ENCODE data around the gene AFTPH. TPM values are rescaled to one million over a fixed set of nuclear protein-coding genes. Genes with fewer than 3 reads are reported as not detected.

Gene AFTPH
- total RNA-seq, result 10 to 100 TPM; 28.9 to 39.6 (median 39.5) TPM
- 105 TPM for total RNA-seq (2013)

- Mint-ChIP-seq H3K9me3 (no peaks in the 10 kb centered on the region), H3K27me3 (ENCODE audit: low read depth in 2 of 2) (no peaks in the 10 kb centered on the region), H3K27ac (peak within 1 kb of the TSS; percentile 96 to 98), H3K4me1 (peaks cover 28 to 42% of the 10 kb centered on the region in 2 donors), H3K36me3 (no peaks in the 10 kb centered on the region), H3K4me3 (peak within 1 kb of the TSS; percentile 98)
- no peaks in the 10 kb centered on the region for H3K27me3 ChIP-seq (ENCODE audit: control insufficient read depth, insufficient read depth, low read length)
- H3K4me3 ChIP-seq (ENCODE audit: low read length), result peak within 1 kb of the TSS; percentile 74
- H3K27ac ChIP-seq (ENCODE audit: low read length), result peak within 1 kb of the TSS; percentile 86
- intact Hi-C loops (cut with micrococcal nuclease), result loop anchor here (1.0 to 10.0 kb wide), 8 partner anchors 83 to 608 kb away; partner anchors contain the start of gene RAB1A
- ATAC-seq, result peak; percentile 90 to 99 (median 95)
- peak; percentile 98 to 100 for DNase-seq
- no peaks in the 10 kb centered on the region for H3K36me3 ChIP-seq (ENCODE audit: control insufficient read depth, insufficient read depth, low read length)
- WGBS (ENCODE audit: insufficient coverage), result 0% methylated on average over 65 of the region's 67 CpGs
- TF ChIP-seq CTCF (IDR thresholded peaks at IDR 0.05), result no peak
- H3K4me1 ChIP-seq (ENCODE audit: control insufficient read depth, insufficient read depth, low read length), result peaks cover 11% of the 10 kb centered on the region
- H3K9me3 ChIP-seq (ENCODE audit: control insufficient read depth, insufficient read depth, low read length), result no peaks in the 10 kb centered on the region
Measured at GRCh38 chr2:64523666-64524603, at the start of gene AFTPH. AFTPH (plus strand) TSS chr2:64524328; CDS start chr2:64551475, 27,147 bp downstream.

DNA sequence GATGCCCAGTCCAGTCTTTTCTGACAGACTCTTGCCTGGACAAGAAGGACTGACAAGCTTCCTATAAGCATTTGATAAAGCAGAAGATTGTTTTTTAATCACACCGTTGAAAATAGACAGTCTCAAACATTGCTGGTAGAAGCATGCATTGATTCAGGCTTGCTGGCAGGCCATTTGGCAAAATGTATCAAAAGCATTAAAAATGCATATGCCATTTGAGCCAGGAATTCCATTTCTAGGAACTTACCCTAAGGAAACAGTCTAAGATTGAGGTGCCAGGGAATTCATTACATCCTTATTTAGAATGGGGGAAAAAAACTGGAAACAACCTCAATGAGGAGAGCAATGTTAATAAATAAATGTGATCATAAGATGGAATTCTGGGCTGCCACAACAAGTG, 49.5 kb upstream of the AFTPH start:
- H3K4me3 ChIP-seq (ENCODE audit: low read length), result no peak overlapping the region
- H3K4me1 ChIP-seq (ENCODE audit: control insufficient read depth, insufficient read depth, low read length), result peaks cover 6% of the 10 kb centered on the region
- ATAC-seq (no peak), DNase-seq (no peak)
- H3K27ac Mint-ChIP-seq, result no peak overlapping the region
- no peaks in the 10 kb centered on the region for H3K36me3 ChIP-seq (ENCODE audit: control insufficient read depth, insufficient read depth, low read length)
- no peaks in the 10 kb centered on the region for H3K36me3 Mint-ChIP-seq
- no peaks in the 10 kb centered on the region for H3K9me3 Mint-ChIP-seq
- H3K27me3 Mint-ChIP-seq (ENCODE audit: low read depth in 2 of 2), result peaks cover 0 to 4% of the 10 kb centered on the region in 2 donors
- H3K4me1 Mint-ChIP-seq, result peaks cover 0 to 7% of the 10 kb centered on the region in 2 donors
- 17% methylated on average over 1 of the region's 1 CpG for WGBS (ENCODE audit: insufficient coverage)
- no peak overlapping the region for H3K27ac ChIP-seq (ENCODE audit: low read length)
- no peak overlapping the region for H3K4me3 Mint-ChIP-seq
- no peaks in the 10 kb centered on the region for H3K27me3 ChIP-seq (ENCODE audit: control insufficient read depth, insufficient read depth, low read length)
- intact Hi-C loops (cut with micrococcal nuclease), result no loop called here
- no peak for TF ChIP-seq CTCF (IDR thresholded peaks at IDR 0.05)
- H3K9me3 ChIP-seq (ENCODE audit: control insufficient read depth, insufficient read depth, low read length), result no peaks in the 10 kb centered on the region

DNA sequence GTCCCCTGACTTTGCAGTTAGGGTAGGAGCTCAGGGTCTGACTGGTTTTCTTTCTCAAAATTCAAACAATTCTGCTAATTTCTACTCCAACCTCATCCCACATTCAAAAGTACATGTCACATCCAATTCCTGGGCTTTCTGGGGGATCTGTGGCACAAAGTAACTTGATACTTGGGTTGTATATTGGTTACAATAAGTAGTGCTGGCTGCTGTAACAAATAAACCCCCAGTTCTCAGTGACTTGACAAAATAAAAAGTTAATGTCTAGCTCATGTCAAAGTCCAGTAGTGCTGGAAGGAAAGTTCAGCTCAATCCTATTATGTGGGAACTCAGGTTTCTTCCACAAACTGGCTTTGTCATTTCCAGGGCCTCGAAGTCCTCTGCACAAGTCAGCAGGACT, 47.1 kb upstream of the AFTPH start:
- no peak for ATAC-seq

More for the DNA sequence above, 47.1 kb upstream of the AFTPH start:
- Histone ChIP-seq H3K36me3 (ENCODE audit: control insufficient read depth, insufficient read depth, low read length) (no peaks in the 10 kb centered on the region), H3K9me3 (ENCODE audit: control insufficient read depth, insufficient read depth, low read length) (no peaks in the 10 kb centered on the region), H3K27ac (ENCODE audit: low read length) (no peak overlapping the region), H3K4me3 (ENCODE audit: low read length) (no peak overlapping the region), H3K27me3 (ENCODE audit: control insufficient read depth, insufficient read depth, low read length) (no peaks in the 10 kb centered on the region), H3K4me1 (ENCODE audit: control insufficient read depth, insufficient read depth, low read length) (peaks cover 6% of the 10 kb centered on the region)
- Mint-ChIP-seq H3K27me3 (ENCODE audit: low read depth in 2 of 2) (peaks cover 0 to 4% of the 10 kb centered on the region in 2 donors), H3K27ac (no peak overlapping the region), H3K36me3 (no peaks in the 10 kb centered on the region), H3K9me3 (no peaks in the 10 kb centered on the region), H3K4me3 (no peak overlapping the region), H3K4me1 (peaks cover 0 to 7% of the 10 kb centered on the region in 2 donors)
- no peak for DNase-seq
- intact Hi-C loops (cut with micrococcal nuclease), result no loop called here
- 78% methylated on average over 1 of the region's 1 CpG for WGBS (ENCODE audit: insufficient coverage)
- no peak for TF ChIP-seq CTCF (IDR thresholded peaks at IDR 0.05)

All from natural killer cell (primary cell).